ENCODE data around the gene CCL27.

Gene CCL27

DNA sequence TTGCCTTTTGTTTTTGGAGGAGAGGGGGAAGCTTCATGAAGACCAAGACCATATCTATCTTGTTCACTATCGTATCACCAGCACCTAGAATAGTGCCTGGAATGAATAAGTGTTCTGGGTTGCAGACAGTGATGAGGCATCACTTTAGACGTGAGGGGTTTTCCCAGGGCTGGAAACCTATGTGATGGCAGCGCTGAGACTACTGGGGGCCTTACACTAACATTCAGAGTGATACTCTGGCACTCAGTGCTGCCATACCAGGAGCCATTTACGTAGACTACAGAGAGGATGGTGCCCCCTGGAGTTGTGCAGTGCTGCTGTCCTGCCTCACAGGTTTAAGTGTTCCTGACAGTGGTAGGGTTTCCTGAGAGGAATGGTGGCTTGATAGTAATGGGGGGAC lies 21.7 kb upstream of the CCL27 start:
- no peak for DNase-seq

DNA sequence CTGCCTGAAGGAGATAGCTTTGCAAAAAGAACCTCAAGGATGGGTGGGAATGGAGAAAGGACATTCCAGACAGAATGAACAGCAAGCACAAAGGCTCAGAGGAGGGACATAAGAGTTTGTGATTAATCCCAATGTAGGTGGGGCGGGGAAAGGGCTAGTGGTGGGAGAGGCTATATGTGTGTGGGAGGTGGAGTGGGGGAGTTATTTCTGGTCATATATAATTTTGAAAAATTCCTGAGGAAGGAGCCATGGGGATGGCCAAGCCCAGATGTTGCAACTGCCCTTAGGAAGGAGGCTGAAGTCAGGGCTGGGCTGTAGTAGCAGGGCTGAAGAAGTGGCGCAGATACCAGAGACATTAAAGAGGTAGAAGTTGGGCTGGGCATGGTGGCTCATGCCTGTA lies 13.4 kb upstream of the CCL27 start:
- no peak for DNase-seq

DNA sequence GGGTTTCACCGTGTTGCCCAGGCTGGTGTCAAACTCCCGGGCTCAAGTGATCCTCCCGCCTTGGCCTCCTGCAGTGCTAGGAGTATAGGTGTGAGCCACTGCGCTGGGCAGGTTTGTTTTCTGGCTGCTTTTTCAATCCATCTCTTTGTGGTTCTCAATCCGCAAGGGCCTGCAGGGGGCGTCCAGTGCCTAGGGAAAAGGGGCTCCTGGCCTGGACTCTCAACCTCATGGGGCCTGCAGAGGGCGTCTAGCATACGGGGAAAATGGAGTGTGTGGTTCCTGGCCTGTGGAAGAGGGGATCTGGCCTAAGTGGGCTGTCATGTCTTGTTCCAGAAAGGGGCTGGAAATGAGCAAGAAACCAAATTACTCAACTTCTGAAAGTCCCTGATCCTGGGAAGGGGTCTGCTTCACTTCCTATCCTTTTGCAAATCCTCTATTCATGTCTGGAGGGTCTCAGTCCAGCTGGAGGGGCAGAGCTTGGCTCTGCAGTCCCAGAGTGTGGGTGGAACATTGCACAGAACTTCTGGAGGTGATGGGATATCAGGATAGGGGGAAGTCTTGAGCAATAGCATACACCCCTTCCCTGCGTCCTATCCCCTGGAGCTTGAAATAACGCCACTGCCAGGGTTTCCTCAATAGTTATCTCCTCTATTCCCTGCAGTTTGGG lies 12.7 kb upstream of the CCL27 start:
- no peak for DNase-seq

DNA sequence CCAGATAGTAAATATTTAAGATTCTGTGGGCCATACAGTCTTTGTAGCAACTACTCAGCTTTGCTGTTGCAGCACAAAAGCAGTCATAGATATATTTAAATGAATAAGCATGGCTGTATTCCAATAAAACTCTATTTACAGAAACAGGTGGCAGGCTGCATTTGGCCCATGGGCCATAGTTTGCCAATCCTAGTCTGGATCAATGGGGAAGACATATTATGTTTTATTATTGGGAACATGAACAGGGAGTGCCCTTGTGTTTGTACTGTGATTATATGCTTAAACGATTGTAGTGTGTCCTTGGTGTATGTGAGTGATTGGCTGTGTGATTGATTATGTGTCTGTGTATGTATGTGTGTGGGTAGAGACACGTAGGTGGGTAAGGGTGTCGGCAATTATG lies 12.0 kb upstream of the CCL27 start:
- no peak for DNase-seq

DNA sequence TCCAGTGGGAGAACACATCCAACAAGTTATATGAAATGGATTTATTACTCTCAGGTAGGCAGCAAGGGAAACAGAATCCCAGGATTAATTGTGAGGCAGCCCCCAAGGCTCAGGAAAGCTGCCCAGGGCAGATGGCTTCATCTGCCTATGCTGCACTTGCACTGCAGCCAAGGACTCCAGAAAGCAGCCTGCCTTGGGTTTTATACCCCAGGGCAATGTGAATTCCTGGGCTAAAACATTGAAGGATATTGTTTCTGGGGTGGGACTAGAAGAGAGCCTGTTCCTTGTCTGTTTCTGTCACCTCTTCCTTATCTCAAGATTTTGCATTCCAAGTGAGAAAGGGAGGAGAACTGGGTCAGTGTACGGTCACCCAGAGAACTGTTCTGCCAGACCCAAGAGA lies 8.8 kb upstream of the CCL27 start:
- no peak for DNase-seq

DNA sequence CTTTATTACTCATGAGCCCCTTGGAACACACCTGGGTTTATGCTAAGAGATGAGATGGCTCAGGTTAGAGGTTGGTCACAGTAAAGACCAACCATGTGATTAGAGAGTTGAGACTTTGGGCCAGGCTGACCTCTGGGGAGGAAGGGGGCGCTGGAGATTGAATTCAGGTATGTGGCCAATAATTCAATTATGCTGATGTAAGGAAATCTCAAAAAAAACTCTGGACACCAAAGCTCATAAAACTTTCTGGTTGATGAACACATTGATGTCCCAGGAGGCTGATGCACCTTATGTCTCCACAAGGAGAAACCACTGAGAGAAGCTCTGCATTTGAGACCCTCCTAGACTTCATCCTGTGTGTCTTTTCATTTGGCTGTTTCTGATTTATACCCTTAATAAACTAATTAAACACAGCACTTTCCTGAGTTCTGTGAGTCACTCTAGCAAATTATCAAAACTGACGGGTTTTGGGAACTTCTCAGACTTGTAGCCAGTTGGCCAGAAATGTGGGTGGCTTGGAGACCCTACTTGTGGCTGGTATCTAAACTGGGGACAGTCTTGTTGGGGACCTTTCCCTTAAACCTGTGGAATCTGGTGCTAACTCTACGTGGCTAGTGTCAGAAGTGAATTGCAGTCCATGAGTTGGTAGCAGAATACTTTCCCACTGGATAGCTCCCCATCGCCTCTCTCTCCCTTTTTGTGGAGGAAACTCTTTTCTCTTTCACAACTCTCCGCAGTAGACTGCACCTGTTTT lies 7.5 kb upstream of the CCL27 start:
- no peak for DNase-seq

DNA sequence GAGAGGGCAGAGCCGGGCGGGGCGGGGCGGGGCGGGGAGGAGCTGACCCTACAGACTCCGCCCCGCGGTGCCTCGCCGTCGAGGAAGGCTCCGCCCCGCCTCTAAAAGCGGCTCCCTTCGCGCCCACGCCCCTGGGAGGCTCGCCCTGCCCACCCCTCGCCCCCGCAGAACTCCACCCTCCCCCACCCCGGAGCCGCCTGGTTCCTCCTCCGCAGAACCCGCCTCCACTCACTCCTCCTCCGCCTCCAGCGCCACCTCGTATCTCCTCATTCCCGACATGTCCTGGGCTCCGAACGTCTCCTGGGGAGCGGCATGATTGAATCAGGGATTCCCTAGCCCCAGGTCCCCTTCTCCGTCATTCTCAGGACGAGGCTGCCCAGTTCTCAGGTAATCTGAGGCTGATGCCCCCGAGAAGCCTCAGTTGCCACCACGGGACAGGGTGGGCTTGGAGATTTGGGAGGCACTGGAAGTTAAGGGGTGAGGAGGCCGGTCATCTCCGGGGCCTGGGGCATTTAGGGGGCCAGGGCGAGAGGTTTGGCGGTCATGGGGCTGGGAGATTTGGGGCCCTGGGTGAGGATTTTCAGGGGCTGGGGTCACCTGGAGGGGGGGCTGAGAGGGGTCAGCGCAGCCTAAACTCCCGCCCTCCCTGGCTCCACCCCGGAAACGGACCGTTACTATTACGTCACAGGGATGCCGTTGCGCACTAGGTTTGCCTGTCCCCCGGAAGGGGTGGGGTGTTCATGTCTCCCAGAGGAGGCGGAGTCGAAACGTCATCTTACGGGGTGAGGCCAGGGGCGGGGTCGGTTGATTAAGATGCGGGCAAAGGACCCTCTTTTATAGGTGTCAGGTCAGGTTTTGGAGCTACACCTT lies 3.2 kb upstream of the CCL27 start:
- peak; percentile 41 for DNase-seq

DNA sequence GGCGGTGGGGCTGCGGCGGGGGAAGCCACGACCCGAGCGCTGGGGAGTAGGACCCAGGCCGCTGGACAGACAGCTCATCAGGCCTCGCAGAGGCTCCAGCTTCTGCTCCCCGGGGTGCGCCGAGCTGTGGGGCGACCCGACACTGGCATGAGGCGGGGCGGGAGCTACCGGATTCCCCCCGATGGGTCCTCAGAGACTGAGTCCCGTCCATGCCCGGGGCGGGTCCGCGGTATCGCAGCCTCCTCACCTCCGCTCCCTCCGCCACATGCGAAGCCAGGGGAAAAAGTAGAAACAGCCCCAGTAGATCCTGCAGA lies 2.6 kb upstream of the CCL27 start:
- no peak for DNase-seq

DNA sequence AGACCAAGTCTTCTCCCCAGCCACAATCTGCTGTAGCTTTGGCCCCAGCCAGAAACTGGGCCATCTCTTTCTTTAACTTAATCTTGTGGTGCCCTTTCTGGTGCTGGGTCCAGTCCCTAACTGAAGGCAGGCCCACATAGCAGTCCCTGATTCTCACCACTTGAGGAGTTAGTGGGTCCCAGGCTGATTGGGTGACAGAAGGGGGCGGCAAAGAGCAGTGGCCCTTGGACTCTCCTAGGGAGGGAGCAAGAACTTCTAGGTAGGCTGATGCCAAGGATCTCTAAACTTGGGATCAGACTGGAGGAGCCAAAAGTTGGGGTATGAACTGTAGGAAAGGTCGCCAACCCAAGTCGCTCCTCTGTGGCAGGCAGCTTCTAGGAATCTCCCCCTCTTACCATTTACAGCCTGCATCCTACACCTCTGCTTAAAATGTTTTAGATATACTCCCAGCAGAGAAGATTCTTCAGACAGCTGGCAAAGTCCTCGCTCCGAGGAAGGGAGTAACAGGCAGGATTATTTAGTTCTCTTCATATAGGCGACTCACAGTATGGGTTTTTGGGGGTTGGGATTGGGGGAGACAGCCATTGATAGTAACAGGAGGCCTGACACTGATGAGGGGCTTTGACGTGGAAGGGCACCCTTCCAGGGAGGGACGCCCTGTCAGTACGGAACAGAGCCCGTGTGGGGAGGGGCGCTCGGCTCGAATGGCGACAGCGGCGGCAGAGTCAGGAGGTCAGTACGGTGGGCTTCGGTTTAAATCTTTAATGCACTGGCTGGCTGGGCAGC lies 2.0 kb upstream of the CCL27 start:
- DNase-seq, result no peak

DNA sequence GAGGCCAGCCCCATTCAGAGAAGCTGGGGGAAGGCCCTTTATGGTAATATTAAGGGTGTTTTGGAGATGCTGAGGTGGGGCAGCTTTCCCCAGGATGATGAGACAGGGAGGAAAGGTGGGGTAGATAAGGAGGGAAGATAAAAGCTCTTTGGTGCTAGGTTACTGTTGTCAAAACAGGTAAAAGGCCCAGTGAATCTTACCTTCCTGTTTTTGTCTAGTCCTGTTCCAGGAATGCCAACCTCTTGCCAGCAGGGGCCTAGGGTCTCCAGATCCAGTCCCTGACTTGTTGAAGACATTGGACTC lies 797 bp upstream of the CCL27 start:
- DNase-seq, result no peak

DNA sequence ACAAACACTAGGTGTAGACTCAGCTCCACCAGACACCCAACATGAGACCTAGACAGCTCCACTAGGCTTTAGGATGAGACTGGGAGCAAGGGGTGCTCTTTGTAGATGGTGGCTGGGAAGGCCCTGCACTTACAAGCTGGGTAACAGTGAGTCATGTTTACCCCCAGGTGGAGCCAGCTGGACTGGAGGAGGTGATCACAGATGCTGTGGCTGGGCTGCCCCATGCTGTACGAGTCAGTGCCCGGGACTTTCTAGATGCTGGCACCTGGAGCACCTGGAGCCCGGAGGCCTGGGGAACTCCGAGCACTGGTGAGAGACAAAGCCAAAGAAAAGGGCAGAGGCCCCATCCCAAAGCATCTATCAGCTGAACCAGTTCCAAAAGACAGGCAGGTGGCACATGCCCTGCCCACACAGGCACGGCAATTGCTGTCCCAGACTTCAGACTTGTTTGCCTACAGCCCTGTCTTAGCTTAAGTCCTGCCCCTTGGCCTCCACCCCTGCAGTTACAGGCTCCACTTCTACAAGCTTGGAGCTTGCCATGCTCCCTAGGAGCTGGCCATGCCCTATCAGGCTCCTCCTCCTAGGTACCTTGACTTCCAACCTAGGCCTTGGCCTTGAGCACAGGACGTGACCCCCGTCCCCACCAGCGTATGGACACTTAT lies 2.7 kb downstream of the CCL27 start:
- no peak for DNase-seq

DNA sequence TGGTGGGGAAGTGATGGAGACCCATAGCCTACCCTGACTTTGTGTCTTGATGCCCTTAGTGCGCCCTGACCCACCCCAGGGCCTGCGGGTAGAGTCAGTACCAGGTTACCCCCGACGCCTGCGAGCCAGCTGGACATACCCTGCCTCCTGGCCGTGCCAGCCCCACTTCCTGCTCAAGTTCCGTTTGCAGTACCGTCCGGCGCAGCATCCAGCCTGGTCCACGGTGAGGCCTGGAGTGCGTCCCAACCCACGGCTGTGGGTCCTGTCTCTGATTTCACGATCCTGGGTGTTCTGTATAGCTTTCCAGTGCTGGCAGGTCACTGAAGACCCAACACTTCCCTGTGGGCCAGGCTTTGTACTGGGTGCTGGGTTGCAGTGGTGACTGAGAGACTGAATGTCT lies 4.0 kb downstream of the CCL27 start:
- DNase-seq, result no peak

DNA sequence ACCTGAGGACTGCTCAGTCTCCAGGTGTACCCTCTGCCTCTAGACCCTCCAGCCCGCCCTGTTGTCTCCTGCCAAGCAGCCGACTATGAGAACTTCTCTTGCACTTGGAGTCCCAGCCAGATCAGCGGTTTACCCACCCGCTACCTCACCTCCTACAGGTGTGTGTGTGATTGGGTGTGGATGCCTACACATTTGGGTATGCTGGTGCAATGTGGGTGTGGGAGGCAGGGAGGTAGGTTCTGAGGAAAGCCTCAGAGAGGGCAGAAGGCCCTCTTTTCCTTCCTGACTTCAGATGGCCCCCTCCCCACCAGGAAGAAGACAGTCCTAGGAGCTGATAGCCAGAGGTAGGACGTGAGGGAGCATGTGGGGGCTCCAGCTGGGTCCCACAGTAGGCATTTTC lies 5.5 kb downstream of the CCL27 start:
- no peak for DNase-seq

DNA sequence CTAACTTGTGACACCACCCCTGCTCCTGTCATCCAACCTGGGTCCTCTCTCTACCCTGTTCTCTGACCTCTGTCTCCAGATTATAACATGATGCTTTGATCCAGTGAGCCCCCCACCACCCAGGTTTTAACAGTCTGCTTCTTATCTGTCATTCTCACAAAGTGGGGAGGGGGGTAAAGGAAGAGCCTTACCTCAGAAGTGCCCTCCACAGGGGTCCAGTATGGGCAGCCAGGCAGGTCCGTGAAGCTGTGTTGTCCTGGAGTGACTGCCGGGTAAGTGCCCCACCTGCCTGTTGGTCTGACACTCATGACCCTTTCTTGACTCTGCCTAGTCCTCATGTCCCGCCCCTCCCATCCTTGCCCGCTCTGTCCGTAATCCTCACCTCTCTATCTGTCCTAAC lies 7.1 kb downstream of the CCL27 start:
- no peak for DNase-seq

DNA sequence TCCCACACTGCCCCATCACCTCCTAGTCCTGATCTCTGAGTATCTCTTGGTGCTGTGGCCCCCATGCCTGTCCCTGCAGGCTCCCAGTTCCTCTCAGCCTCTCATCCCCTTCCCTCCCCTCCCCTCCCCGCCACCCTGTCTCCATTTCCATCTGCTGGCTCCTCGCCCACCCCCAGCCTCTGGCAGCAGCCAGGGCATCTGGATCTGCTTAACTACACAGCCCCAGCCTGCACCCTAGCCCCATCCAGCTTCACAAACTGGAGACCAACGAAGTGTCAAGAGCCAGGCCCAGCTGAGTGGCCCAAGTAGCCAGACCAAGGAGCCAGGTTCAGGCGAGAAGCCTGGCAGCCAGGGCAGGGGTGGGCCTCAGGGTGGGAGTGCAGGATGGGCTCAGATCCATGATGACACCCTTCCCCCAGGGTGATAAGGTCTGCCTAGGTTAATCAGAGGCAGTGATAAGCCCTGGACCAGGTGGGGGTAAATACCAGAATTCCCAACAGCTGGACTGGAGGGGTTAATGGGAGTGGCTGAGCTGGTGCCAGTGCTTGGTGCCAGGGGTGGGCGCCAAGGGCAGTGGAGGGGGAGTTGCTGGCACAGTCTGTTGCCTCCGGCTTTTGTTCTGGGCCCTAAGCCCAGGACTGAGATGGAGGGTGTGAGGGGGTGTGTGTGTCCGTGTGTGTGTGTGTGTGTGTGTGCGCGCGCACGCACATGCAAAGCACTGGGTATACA lies 8.0 kb downstream of the CCL27 start:
- DNase-seq, result no peak

DNA sequence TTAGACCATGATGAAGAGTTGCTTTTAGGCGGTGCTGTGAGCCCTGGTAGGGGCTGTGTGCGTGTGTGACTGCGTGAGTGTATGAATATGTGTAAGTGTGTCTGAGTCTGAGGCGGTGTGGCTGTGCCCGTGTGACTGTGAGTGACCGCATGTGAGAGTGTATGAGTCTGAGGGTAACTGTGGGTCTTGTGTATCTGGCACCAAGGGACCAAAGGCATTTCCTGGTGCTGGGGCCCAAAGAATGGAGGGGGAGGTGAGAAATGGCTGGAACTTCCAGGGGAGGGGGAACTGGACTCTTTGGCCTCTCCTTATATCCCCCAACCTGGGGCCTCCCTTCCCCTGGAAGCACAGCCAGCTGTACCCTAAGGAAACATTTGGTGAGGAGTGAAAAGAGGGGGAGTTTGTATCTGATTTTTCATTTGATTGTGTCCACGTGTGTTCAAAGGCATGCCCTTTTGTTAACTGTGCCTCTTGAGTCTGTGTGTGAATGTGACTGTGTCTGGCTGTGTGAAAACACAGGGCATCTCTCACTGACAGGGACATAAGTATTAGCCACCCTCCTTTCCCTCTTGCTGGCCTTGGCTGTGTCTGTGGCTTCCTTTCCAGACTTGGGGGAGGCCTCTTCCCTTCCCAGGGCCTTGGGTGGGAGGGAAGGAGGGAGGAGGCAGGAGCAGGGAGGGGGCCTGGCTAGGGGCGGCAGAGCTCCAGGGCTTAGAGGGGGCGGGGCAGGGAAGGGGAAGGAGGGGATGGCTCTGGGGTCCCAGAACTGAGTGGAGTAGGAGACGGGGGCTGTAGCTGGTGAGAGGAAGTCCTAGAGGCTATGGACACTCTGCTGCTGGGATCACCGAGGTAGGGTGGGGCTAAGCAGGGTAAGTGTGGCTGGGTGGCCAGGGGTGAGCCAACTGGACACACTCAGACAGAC lies 9.0 kb downstream of the CCL27 start:
- no peak for DNase-seq

DNA sequence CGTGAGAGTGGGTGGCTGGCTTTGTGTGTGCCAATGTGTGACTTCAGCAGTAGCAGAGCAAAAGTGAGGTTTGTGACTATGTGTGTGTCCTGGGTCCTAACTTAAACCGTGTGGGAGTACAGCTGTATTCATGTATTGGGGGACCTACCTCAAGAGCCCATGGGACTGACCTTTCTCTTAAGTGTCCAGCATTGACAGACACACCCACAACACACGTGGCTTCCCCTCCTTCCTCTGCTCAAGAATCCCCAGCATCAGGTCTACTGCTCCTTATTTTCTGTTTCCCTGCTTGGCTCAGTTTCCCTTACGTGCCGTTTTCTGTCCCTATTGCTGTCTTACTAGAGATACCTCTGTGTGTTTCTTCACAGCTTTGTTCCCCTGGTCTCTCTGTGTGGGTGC lies 9.9 kb downstream of the CCL27 start:
- no peak for DNase-seq

DNA sequence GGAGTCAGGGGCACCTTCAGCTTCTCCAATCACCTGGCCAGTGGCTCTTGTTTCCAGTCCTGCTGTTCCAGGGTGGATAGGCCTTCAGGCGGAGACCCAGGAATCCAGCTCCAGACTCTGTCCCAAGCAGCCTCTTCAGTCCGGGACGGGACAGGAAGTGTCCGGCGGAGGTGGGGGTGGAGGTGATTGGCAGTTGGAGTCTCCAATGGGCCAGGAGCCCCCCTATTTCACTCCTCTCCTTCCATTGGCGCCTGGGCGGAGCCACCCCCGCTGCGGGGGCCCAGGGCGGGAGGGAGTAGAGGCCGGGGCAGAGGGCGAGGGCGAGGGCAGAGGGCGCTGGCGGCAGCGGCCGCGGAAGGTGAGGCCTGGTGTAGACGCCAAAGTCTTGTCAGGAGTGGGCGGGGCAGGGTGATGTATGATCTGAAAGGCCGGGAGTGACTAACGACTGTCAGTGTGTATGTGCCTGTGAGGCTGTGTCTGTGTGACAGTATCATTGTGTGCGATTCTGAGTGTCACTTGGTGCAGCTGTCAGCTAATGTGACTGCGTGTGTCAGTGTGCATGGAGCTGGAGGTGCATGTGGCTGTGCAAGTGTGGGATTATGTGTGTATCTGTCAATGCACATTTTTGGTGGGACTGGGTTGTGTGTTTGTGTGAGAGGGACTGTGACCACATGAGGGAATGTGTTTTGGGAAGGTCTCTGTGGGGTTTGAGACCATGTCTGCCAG lies 10.4 kb downstream of the CCL27 start, which contains the start of gene IL11RA:
Gene IL11RA (plus strand): TSS at position 310 of the 726 bp plus-strand sequence. CDS start 3,033 bp downstream, outside the sequence.
- DNase-seq, result peak; percentile 16

DNA sequence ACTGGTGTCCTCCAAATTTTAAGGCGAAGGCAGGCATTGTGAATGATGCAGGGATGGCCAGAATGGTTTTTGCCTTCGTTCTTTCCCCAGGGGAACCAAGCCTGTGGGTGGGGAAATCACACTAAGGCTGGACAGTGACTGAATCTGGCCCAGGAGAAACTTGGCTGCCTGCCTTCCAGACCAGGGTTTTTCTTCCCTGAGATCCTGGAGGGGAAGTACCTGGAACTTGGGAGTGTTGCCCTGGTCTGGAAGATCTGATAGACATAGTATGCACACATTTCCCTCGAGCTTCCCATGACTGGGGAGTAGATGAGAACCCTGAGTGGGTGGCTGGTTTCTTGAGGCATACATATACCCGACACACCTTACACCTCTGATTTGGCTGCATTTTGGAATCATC lies 11.1 kb downstream of the CCL27 start:
- no peak for DNase-seq

DNA sequence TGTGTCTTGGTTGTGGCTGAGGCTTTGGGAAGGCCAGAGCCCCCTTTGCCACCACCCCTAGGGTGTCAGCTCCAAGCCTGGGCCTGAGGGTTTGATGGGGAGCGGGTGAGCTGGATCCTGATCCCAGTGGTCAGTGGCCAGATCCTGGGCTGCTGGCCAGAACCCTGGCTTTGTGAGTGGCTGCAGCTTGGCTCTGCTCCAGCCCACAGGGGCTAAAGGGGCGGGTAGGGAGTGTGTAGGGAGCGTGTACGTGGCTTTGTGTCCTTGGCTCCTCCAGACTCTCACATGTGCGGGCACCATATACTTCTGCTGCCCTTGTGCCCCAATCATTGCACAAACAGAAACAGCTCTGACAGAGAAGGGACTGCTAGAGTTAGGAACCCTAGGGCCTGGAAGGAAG lies 11.6 kb downstream of the CCL27 start:
- DNase-seq, result no peak

Data from GOT3 (cell line).